ENCODE measurements around the gene CTDSPL. TPM values are rescaled to one million over a fixed set of nuclear protein-coding genes. Genes with fewer than 3 reads are reported as not detected.

The CTDSPL gene
- total and polyA plus RNA-seq, 7 donors, result 2.7 to 24.6 (median 6.8) TPM

DNA sequence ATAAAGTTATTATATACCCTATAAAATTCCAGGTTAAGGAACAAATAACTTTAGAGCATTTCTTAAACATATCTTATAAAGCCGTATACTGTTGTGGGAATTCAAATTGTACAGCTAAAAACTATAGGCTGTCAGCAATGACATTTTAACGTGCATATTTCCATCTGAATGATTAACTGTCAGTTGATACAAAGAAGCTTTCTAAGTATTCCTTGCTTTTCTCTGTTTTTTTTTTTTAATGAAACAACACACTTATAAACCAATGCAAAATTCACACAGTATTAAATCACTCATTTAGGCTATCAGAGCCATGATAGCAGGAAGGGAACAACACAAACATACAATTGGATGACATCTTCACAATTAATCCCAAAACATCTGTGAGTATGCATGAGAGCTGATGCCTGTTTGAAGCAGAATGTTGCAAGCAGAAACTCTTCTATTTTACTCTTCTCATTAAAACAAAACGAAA lies 61.9 kb downstream of the CTDSPL start:
- H3K27me3 ChIP-seq (ENCODE audit: insufficient read depth in 3 of 3, low read length in 2 of 3), result no peaks in the 10 kb centered on the region
- intact Hi-C loops (cut with DNase I), result no loop called here
- WGBS, 3 donors, result 69 to 79% (median 74%) methylated on average over 3 of the region's 3 CpGs
- H3K27ac ChIP-seq, result no peak overlapping the region
- no peaks in the 10 kb centered on the region for H3K9me3 ChIP-seq
- H3K4me1 ChIP-seq, result peaks cover 11% of the 10 kb centered on the region
- DNase-seq (no peak), ATAC-seq (no peak)
- TF ChIP-seq CTCF (IDR thresholded peaks at IDR 0.05), result no peak
- H3K4me3 ChIP-seq, result no peak overlapping the region
- H3K36me3 ChIP-seq (ENCODE audit: insufficient read depth in 1 of 2, low read depth in 1 of 2), result no peaks in the 10 kb centered on the region

- ATAC-seq, result no peak
- 67 to 79% (median 70%) methylated on average over 7 of the region's 7 CpGs for WGBS, 3 donors
Observed at GRCh38 chr3:37924453-37924852, 62.8 kb downstream of the CTDSPL start.

GRCh38 chr3:37925157-37925556 lies 63.5 kb downstream of the CTDSPL start:
- 46 to 78% (median 59%) methylated on average over 2 of the region's 2 CpGs for WGBS, 3 donors
- Histone ChIP-seq H3K27ac (no peak overlapping the region), H3K27me3 (ENCODE audit: insufficient read depth in 3 of 3, low read length in 2 of 3) (no peaks in the 10 kb centered on the region), H3K36me3 (ENCODE audit: insufficient read depth in 1 of 2, low read depth in 1 of 2) (no peaks in the 10 kb centered on the region), H3K4me1 (peaks cover 11% of the 10 kb centered on the region), H3K4me3 (no peak overlapping the region), H3K9me3 (peaks cover 7% of the 10 kb centered on the region)
- ATAC-seq (no peak), DNase-seq (no peak)
- intact Hi-C loops (cut with DNase I), result no loop called here
- TF ChIP-seq CTCF (IDR thresholded peaks at IDR 0.05), result no peak

More at GRCh38 chr3:37924453-37924852, 62.8 kb downstream of the CTDSPL start:
- DNase-seq, result no peak
- Histone ChIP-seq H3K9me3 (peaks cover 7% of the 10 kb centered on the region), H3K27ac (no peak overlapping the region), H3K4me1 (peaks cover 11% of the 10 kb centered on the region), H3K27me3 (ENCODE audit: insufficient read depth in 3 of 3, low read length in 2 of 3) (no peaks in the 10 kb centered on the region), H3K4me3 (no peak overlapping the region), H3K36me3 (ENCODE audit: insufficient read depth in 1 of 2, low read depth in 1 of 2) (no peaks in the 10 kb centered on the region)
- TF ChIP-seq CTCF (IDR thresholded peaks at IDR 0.05), result no peak
- intact Hi-C loops (cut with DNase I), result no loop called here

DNA sequence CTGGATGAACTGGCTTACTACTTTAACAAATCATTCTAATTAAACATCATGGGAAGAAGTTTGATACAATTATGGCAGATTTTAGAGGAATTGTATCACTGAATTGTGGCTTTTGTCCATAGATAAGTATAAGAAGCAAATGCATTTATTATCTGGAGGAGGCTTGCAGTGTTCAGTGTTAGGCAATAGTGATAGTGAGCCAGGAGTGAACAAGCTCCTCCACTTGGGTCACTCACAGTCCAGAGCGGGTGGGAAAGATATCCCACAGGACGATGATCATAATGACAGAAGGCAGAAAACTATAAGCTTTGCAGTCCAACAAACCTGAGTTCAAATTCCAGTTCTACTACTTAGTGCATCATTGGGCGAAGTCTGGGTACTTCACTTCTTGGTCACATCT lies 64.9 kb downstream of the CTDSPL start:
- DNase-seq, result no peak
- ATAC-seq, result no peak
- Histone ChIP-seq H3K4me3 (no peak overlapping the region), H3K4me1 (peaks cover 11% of the 10 kb centered on the region), H3K36me3 (ENCODE audit: insufficient read depth in 1 of 2, low read depth in 1 of 2) (no peaks in the 10 kb centered on the region), H3K9me3 (peaks cover 7% of the 10 kb centered on the region), H3K27ac (no peak overlapping the region), H3K27me3 (ENCODE audit: insufficient read depth in 3 of 3, low read length in 2 of 3) (no peaks in the 10 kb centered on the region)
- intact Hi-C loops (cut with DNase I), result no loop called here
- WGBS, 3 donors, result 92 to 95% (median 94%) methylated on average over 3 of the region's 3 CpGs
- no peak for TF ChIP-seq CTCF (IDR thresholded peaks at IDR 0.05)

- H3K36me3 ChIP-seq (ENCODE audit: insufficient read depth in 1 of 2, low read depth in 1 of 2), result no peaks in the 10 kb centered on the region
- H3K27ac ChIP-seq, result no peak overlapping the region
- no peak for ATAC-seq
- peaks cover 7% of the 10 kb centered on the region for H3K9me3 ChIP-seq
- no peaks in the 10 kb centered on the region for H3K27me3 ChIP-seq (ENCODE audit: insufficient read depth in 3 of 3, low read length in 2 of 3)
- H3K4me1 ChIP-seq, result peaks cover 7% of the 10 kb centered on the region
- TF ChIP-seq CTCF (IDR thresholded peaks at IDR 0.05), result no peak
- intact Hi-C loops (cut with DNase I), result no loop called here
- DNase-seq, result no peak
- no peak overlapping the region for H3K4me3 ChIP-seq
- 95 to 99% (median 98%) methylated on average over 2 of the region's 2 CpGs for WGBS, 3 donors
Observed at GRCh38 chr3:37930495-37930894, 68.8 kb downstream of the CTDSPL start.

Measured in psoas muscle (tissue), 8 donors.